Measurements from ENCODE around the gene TCF25. TPM values are rescaled to one million over a fixed set of nuclear protein-coding genes. Genes with fewer than 3 reads are reported as not detected.

The TCF25 gene
- total RNA-seq, 4 donors from 2014 or later = 60.3 to 221 (median 126) TPM

DNA sequence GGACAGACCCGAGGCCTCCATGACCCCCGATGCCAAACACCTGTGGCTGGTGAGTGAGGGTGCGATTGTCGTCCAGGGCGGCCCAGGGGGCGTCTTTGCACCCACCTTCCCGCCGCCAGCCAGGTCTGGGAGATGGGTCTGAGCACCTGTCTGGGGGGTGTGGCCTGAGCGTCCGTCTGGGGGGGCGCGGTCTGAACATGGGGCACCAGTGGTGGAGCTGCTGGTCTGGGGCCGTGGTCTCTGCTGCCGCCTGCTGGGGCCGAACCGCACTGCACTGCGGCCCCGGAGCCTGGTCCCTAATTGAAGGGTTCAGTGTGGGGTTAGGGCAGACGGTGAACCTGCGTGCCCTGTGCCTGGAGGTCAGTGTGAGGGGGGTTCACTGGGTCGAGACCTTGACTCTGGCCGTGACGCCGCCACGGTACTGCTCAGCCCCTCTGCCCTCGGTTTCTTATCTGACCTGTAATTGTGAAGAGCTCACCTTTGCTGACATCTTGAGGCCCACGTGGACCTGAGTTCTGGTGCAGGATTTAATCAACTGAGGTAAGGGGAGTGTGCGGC lies 12.6 kb upstream of the TCF25 start:
- no peaks in the 10 kb centered on the region for H3K27me3 ChIP-seq
- H3K9me3 ChIP-seq = no peaks in the 10 kb centered on the region
- no peak overlapping the region for H3K27ac ChIP-seq
- intact Hi-C loops (cut with DNase I; ENCODE audit: low total_unique reads) = no loop called here
- no peak overlapping the region for H3K4me3 ChIP-seq
- DNase-seq = peak; percentile 50 to 58
- no peaks in the 10 kb centered on the region for H3K36me3 ChIP-seq
- no peaks in the 10 kb centered on the region for H3K4me1 ChIP-seq
- TF ChIP-seq POLR2A (IDR thresholded peaks at IDR 0.05) = peak in 1 of 2 donors; percentile 16
- TF ChIP-seq, protein P1, sequence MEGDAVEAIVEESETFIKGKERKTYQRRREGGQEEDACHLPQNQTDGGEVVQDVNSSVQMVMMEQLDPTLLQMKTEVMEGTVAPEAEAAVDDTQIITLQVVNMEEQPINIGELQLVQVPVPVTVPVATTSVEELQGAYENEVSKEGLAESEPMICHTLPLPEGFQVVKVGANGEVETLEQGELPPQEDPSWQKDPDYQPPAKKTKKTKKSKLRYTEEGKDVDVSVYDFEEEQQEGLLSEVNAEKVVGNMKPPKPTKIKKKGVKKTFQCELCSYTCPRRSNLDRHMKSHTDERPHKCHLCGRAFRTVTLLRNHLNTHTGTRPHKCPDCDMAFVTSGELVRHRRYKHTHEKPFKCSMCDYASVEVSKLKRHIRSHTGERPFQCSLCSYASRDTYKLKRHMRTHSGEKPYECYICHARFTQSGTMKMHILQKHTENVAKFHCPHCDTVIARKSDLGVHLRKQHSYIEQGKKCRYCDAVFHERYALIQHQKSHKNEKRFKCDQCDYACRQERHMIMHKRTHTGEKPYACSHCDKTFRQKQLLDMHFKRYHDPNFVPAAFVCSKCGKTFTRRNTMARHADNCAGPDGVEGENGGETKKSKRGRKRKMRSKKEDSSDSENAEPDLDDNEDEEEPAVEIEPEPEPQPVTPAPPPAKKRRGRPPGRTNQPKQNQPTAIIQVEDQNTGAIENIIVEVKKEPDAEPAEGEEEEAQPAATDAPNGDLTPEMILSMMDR (IDR thresholded peaks at IDR 0.05) = peak; percentile 89 to 96 (median 95)

DNA sequence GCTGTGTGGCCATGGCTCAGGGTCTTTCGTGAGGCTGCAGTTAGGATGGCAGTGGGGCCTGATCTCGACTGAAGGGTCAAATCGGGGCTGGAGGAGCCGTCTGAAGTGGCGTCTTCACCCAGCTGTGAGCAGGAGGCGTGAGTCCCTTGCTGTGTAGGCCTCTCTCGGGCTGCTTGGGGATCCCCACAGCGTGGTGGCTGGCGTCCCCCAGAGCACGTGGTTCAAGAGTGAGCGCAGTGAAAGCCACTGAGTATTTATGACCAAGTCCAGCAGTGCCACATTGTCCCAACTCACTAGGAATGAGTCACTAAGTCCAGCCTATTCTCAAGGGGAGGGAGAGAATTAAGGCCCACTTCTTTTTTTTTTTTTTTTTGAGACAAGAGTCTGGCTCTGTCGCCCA lies 11.7 kb upstream of the TCF25 start:
- no peaks in the 10 kb centered on the region for H3K4me1 ChIP-seq
- H3K27me3 ChIP-seq = no peaks in the 10 kb centered on the region
- DNase-seq = no peak
- no peak for TF ChIP-seq POLR2A (IDR thresholded peaks at IDR 0.05)
- TF ChIP-seq, protein P1 (IDR thresholded peaks at IDR 0.05) = no peak
- H3K27ac ChIP-seq = no peak overlapping the region
- no peaks in the 10 kb centered on the region for H3K36me3 ChIP-seq
- no peaks in the 10 kb centered on the region for H3K9me3 ChIP-seq
- intact Hi-C loops (cut with DNase I; ENCODE audit: low total_unique reads) = no loop called here
- no peak overlapping the region for H3K4me3 ChIP-seq

GRCh38 chr16:89862732-89863131 lies 10.7 kb upstream of the TCF25 start:
- TF ChIP-seq, protein P1 (IDR thresholded peaks at IDR 0.05) = no peak
- TF ChIP-seq POLR2A (IDR thresholded peaks at IDR 0.05) = no peak
- H3K36me3 ChIP-seq = no peaks in the 10 kb centered on the region
- no peaks in the 10 kb centered on the region for H3K4me1 ChIP-seq
- H3K9me3 ChIP-seq = peaks cover 0 to 1% of the 10 kb centered on the region in 2 donors
- H3K4me3 ChIP-seq = no peak overlapping the region
- no peak overlapping the region for H3K27ac ChIP-seq
- no peaks in the 10 kb centered on the region for H3K27me3 ChIP-seq
- intact Hi-C loops (cut with DNase I; ENCODE audit: low total_unique reads) = no loop called here
- no peak for DNase-seq

DNA sequence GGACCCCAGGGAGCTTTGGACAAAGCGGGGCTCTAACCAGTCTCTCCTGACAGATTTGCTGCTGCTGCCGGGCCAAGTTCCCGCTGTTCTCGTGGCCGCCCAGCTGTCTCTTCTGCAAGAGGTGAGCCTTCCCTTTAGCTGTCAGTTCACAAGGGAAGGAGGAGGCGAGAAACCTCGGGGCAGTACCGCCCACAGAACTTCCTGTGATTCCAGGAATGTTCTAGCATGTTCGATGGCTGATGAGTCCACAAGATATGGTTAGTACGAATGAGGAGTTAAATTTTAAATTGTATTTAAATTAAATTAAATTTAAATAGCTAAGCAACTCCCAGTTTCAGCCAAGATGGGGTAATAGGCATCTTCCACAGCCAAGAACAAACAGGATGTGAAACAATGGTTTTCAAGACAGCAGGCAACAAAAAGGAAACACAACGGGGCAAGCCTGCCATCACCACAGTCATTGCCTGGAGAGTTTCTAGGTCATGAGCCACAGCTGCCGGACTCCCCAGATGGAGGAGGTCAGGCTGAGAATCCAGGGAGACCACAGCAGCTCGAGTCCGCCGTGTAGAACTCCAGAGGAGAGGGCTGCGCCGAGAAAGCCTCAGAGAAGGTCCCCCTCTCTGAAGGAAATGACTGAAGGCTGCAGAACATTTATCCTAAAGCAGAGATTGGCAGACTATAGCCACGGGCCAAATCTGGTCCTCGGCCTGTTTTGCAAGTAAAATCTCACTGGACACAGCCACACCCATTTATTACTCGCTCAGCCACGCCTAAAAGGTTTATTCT lies 9.5 kb upstream of the TCF25 start:
- intact Hi-C loops (cut with DNase I; ENCODE audit: low total_unique reads) = no loop called here
- Histone ChIP-seq H3K27ac (peak overlapping the region; percentile 32 to 64), H3K9me3 (peaks cover 0 to 6% of the 10 kb centered on the region in 2 donors), H3K4me3 (no peak overlapping the region), H3K4me1 (no peaks in the 10 kb centered on the region), H3K36me3 (no peaks in the 10 kb centered on the region), H3K27me3 (no peaks in the 10 kb centered on the region)
- DNase-seq = no peak
- TF ChIP-seq POLR2A (IDR thresholded peaks at IDR 0.05) = peak in 1 of 2 donors; percentile 15
- TF ChIP-seq, protein P1 (IDR thresholded peaks at IDR 0.05) = no peak

DNA sequence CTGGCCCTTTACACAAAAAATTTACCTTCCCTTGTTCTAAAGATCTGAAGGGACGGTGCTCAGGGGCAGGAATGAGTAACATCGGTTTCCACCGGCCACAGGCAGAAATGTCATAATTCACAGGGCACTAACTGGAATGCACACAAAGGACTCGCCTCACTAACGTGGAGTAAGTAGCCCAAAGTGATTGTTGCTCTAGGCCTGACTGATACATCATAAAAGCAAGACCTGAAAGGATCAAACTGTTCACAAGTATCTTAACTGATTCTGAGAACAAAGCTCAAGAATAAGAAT lies 8.9 kb upstream of the TCF25 start:
- intact Hi-C loops (cut with DNase I; ENCODE audit: low total_unique reads) = no loop called here
- no peak for DNase-seq
- H3K4me3 ChIP-seq = no peak overlapping the region
- TF ChIP-seq, protein P1 (IDR thresholded peaks at IDR 0.05) = no peak
- no peak for TF ChIP-seq POLR2A (IDR thresholded peaks at IDR 0.05)
- no peaks in the 10 kb centered on the region for H3K36me3 ChIP-seq
- H3K9me3 ChIP-seq = peaks cover 0 to 6% of the 10 kb centered on the region in 2 donors
- H3K27me3 ChIP-seq = no peaks in the 10 kb centered on the region
- H3K27ac ChIP-seq = peak overlapping the region; percentile 32 to 64
- H3K4me1 ChIP-seq = no peaks in the 10 kb centered on the region

All from uterus (tissue), 4 donors.